K562 (cell line): ENCODE results near the gene SLC22A23. TPM values are rescaled to one million over a fixed set of nuclear protein-coding genes. Genes with fewer than 3 reads are reported as not detected.

Experiments
- ATAC-seq: fragments of 200-7000 bp; cut with Tn5 transposase; 3 replicates; pipeline ENCODE4 v1.9.1; 2020; ENCODE audit warnings: moderate library complexity
- BruUV-seq: library from RNA; stranded (reverse); fragments of 400-500 nt; replicated peaks from 2 replicates; lab custom pipeline; 2021; lab: Mats Ljungman, UMichigan
- CTCF ChIA-PET: fragments of 300-600 bp; formaldehyde crosslinking; extraction: SDS; loops from one replicate; lab custom pipeline; 2021; ENCODE audit warnings: low intra/inter-chr PET ratio; lab: Yijun Ruan, JAX
- POLR2A ChIA-PET: fragments of 300-600, 350-650 bp; sonication (Branson Sonifier 250); formaldehyde crosslinking; extraction: SDS; loops from one replicate; lab custom pipeline; 2021; ENCODE audit warnings: antibody characterized with exemption, inconsistent platforms; lab: Yijun Ruan, JAX
- DNase-seq, 4 experiments: peaks; one replicate each; pipeline versions ENCODE4 v3.0.0 to v3.0.0-alpha.2; 2011 to 2018; ENCODE audit warnings: low spot score in 3 of 4, mixed read lengths in 3 of 4; ENCODE audit errors: extremely low read depth in 1 of 4
- FAIRE-seq: peaks from 2 replicates; lab custom pipeline; 2011; peaks lifted over from hg19 to GRCh38; lab: Jason Lieb, UNC
- H2AFZ ChIP-seq: 2 replicates; pipeline ENCODE4 v1.6.0; 2011; ENCODE audit warnings: low read depth, low read length, control low read depth, inconsistent platforms
- H3K27ac ChIP-seq: fragments of 200-600 bp; 3 replicates; pipeline ENCODE4 v1.8.0; 2011; ENCODE audit warnings: low read depth, mild to moderate bottlenecking, control low read depth, inconsistent platforms, low read length, moderate library complexity, mixed read lengths; ENCODE audit errors: extremely low read depth
- H3K27me3 ChIP-seq, 2 experiments: fragments of 300-600 bp in 1 of 2; 2 replicates in 1 of 2; 3 replicates in 1 of 2; pipeline versions ENCODE4 v1.6.0 to v1.8.0; 2011; ENCODE audit warnings: inconsistent platforms in 2 of 2, low read length in 2 of 2, mild to moderate bottlenecking in 1 of 2, mixed read lengths in 1 of 2, moderate library complexity in 1 of 2; ENCODE audit not compliant: control insufficient read depth in 2 of 2, insufficient read depth in 2 of 2
- H3K36me3 ChIP-seq: fragments of 300-600 bp; 3 replicates; pipeline ENCODE4 v1.8.0; 2011; ENCODE audit warnings: mild to moderate bottlenecking, low read length, inconsistent platforms; ENCODE audit not compliant: control insufficient read depth, insufficient read depth
- H3K4me1 ChIP-seq, 2 experiments: fragments of 200-600 bp in 1 of 2; replicated peaks in 1 of 2; 2 replicates in 1 of 2; 3 replicates in 1 of 2; pipeline versions ENCODE4 v1.5.1 to v1.8.0; 2011; ENCODE audit warnings: inconsistent platforms in 2 of 2, low read length in 2 of 2, mild to moderate bottlenecking in 1 of 2, mixed read lengths in 1 of 2, moderate library complexity in 1 of 2; ENCODE audit not compliant: control insufficient read depth in 2 of 2, insufficient read depth in 2 of 2
- H3K4me2 ChIP-seq: 2 replicates; pipeline ENCODE4 v1.6.1; 2011; ENCODE audit warnings: low read length, control low read depth, inconsistent platforms, mixed read lengths; ENCODE audit not compliant: insufficient read depth
- H3K4me3 ChIP-seq: fragments of 200-600 bp; sonication (generic), shearing (Covaris generic); 2 replicates; pipeline ENCODE4 v1.5.1; 2016; ENCODE audit warnings: control low read depth, inconsistent platforms
- H3K79me2 ChIP-seq: fragments of 200-600 bp; 3 replicates; pipeline ENCODE4 v1.8.0; 2011; ENCODE audit warnings: low read length, inconsistent platforms; ENCODE audit not compliant: control insufficient read depth, insufficient read depth
- H3K9ac ChIP-seq, 2 experiments: 2 replicates each; pipeline versions ENCODE4 v1.6.0 to v1.6.1; 2011; ENCODE audit warnings: low read depth in 2 of 2, low read length in 2 of 2, control low read depth in 1 of 2, inconsistent platforms in 1 of 2, mild to moderate bottlenecking in 1 of 2, mixed read lengths in 1 of 2; ENCODE audit not compliant: insufficient read depth in 1 of 2
- H3K9me1 ChIP-seq: one replicate; pipeline ENCODE4 v1.6.0; 2011; ENCODE audit warnings: inconsistent platforms, mild to moderate bottlenecking, low read length, moderate library complexity; ENCODE audit not compliant: control insufficient read depth, insufficient read depth
- H3K9me3 ChIP-seq: replicated peaks from 2 replicates; pipeline ENCODE4 v1.5.1; 2011; ENCODE audit warnings: low read depth, low read length, inconsistent platforms; ENCODE audit not compliant: control insufficient read depth, insufficient read depth
- H4K20me1 ChIP-seq: replicated peaks from 2 replicates; pipeline ENCODE4 v1.6.1; 2011; ENCODE audit warnings: low read length, inconsistent platforms, mixed read lengths; ENCODE audit not compliant: control insufficient read depth, insufficient read depth
- CBX5 ChIP-seq: IDR thresholded peaks from 2 replicates; pipeline ENCODE4 v1.6.1; 2014; ENCODE audit warnings: low read depth, borderline replicate concordance
- MEIS2 ChIP-seq: fragments of 450-650 bp; IDR thresholded peaks from 2 replicates; pipeline ENCODE4 v1.6.1; 2014; ENCODE audit warnings: mild to moderate bottlenecking; ENCODE audit not compliant: partially characterized antibody
- NR1H2 ChIP-seq: sonication (generic); formaldehyde crosslinking; IDR thresholded peaks from 2 replicates; pipeline ENCODE4 v1.4.0; 2020; ENCODE audit warnings: mild to moderate bottlenecking, missing genetic modification reagents
- RFX5 ChIP-seq: IDR thresholded peaks from 2 replicates; pipeline ENCODE4 v1.6.1; 2011; ENCODE audit warnings: low read depth, mild to moderate bottlenecking, improper control_type of control experiment, low read length
- SRSF7 ChIP-seq: fragments of 200-400 bp; formaldehyde crosslinking; optimal IDR thresholded peaks from 2 replicates; pipeline ENCODE3; 2017; ENCODE audit warnings: mild to moderate bottlenecking, low read depth, low read length
- U2AF2 ChIP-seq: fragments of 200-400 bp; formaldehyde crosslinking; optimal IDR thresholded peaks from 2 replicates; pipeline ENCODE3; 2017; ENCODE audit warnings: low read depth, mild to moderate bottlenecking, low read length
- XRCC4 ChIP-seq: IDR thresholded peaks from one replicate; pipeline ENCODE4 v1.6.1; 2011; ENCODE audit not compliant: insufficient read depth, insufficient read length; ENCODE audit errors: extremely low read depth
- WGBS: fragments of 100-300 bp; shearing (Covaris generic); methylation state at CpG from one replicate; pipeline ENCODE4 v1.1.6; 2016; ENCODE audit warnings: low coverage, mixed read lengths; ENCODE audit not compliant: insufficient coverage; ENCODE audit errors: missing lambda C conversion rate; 5-methylcytosine and 5-hydroxymethylcytosine counted together
- in situ Hi-C: fragments of 300-500 bp; cut with MboI; formaldehyde crosslinking; loops from 4 replicates; pipeline ENCODE4 v1.15.0; 2018; ENCODE audit warnings: inconsistent platforms, mixed read lengths
- intact Hi-C: fragments of 100-400 bp; cut with micrococcal nuclease; formaldehyde crosslinking; loops from 2 replicates; pipeline ENCODE4 v1.14.2; 2022
- polyA plus RNA-seq, 8 experiments: library from polyadenylated mRNA; depleted of rRNA in 4 of 8; stranded (reverse) in 5 of 8; unstranded in 3 of 8; fragments of >200 nt; fragmentation: Nextera tagmentation in 2 of 8; fragmentation: Illumina TruSeq in 1 of 8; extraction: Ambion mirVana in 2 of 8; extraction: Trizol in 1 of 8; gene quantifications; 2 replicates each; pipeline versions ENCODE4 v1.2.1 to v1.2.3, GENCODE V29; 2011 to 2014; ENCODE audit warnings: inconsistent platforms in 1 of 8, missing spikeins in 1 of 8
- total RNA-seq, 7 experiments: library from RNA; depleted of rRNA in 6 of 7; stranded (reverse); fragments of >200 nt in 6 of 7; fragmentation: Illumina TruSeq in 2 of 7; extraction: Trizol in 2 of 7; gene quantifications; 2 replicates each; pipeline versions ENCODE4 v1.2.1 to v1.2.3, GENCODE V29; 2011 to 2021; ENCODE audit warnings: low replicate concordance in 1 of 7
- TF ChIP-seq, protein P1 (sequence below): sonication (generic); formaldehyde crosslinking; IDR thresholded peaks from 2 replicates; pipeline ENCODE4 v1.8.0; 2022; ENCODE audit warnings: mild to moderate bottlenecking, missing genetic modification reagents
- TF ChIP-seq, protein P2 (sequence below): IDR thresholded peaks from 2 replicates; pipeline ENCODE4 v1.6.1; 2016; ENCODE audit warnings: missing genetic modification characterization, missing compliant biosample characterization

SLC22A23 gene
- total and polyA plus RNA-seq, 9 of the 15 experiments (the other 6 are each of a cell fraction or from before 2014, with no cell fraction given) = 0.30 to 8.7 (median 2.5) TPM

DNA sequence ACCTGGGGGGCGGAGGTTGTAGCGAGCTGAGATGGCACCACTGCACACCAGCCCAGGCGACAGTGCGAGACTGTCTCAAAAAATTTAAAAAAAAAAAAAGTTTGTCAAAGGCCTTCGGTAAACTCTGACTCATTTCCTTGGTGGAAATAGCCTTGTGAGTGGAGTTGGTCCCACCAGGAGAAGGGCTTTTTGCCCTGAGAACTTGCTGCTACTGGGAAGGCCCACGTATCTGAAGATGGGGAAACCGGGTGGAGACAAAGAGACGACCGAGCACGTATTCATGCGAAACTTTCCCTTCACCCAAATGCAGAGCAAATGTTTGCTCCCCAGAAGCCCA, 51.7 kb downstream of the SLC22A23 start:
- Histone ChIP-seq H3K9ac (no peak overlapping the region), H4K20me1 (no peaks in the 10 kb centered on the region), H2AFZ (no peak overlapping the region), H3K9me3 (no peaks in the 10 kb centered on the region), H3K4me3 (no peak overlapping the region), H3K9me1 (no peaks in the 10 kb centered on the region), H3K36me3 (no peaks in the 10 kb centered on the region), H3K27me3 (no peaks in the 10 kb centered on the region), H3K79me2 (no peaks in the 10 kb centered on the region; the same call in 2 of the 3 replicates), H3K4me2 (no peak overlapping the region), H3K27ac (no peak overlapping the region), H3K4me1 (peaks cover 32 to 69% of the 10 kb centered on the region in 2 experiments)
- 86% methylated on average over 11 of the region's 11 CpGs for WGBS
- ChIA-PET POLR2A (no interaction called here), CTCF (no interaction called here)
- BruUV-seq = no TSS peak
- in situ Hi-C loops = no loop called here
- TF ChIP-seq U2AF2 (no peak), CBX5 (no peak), SRSF7 (no peak), XRCC4 (no peak)
- no peak for DNase-seq
- intact Hi-C loops = loop anchor here (5.0 kb wide), 1 partner anchor 327 kb away; no protein-coding TSS in a partner anchor
- ATAC-seq = no peak
- no peak for FAIRE-seq

DNA sequence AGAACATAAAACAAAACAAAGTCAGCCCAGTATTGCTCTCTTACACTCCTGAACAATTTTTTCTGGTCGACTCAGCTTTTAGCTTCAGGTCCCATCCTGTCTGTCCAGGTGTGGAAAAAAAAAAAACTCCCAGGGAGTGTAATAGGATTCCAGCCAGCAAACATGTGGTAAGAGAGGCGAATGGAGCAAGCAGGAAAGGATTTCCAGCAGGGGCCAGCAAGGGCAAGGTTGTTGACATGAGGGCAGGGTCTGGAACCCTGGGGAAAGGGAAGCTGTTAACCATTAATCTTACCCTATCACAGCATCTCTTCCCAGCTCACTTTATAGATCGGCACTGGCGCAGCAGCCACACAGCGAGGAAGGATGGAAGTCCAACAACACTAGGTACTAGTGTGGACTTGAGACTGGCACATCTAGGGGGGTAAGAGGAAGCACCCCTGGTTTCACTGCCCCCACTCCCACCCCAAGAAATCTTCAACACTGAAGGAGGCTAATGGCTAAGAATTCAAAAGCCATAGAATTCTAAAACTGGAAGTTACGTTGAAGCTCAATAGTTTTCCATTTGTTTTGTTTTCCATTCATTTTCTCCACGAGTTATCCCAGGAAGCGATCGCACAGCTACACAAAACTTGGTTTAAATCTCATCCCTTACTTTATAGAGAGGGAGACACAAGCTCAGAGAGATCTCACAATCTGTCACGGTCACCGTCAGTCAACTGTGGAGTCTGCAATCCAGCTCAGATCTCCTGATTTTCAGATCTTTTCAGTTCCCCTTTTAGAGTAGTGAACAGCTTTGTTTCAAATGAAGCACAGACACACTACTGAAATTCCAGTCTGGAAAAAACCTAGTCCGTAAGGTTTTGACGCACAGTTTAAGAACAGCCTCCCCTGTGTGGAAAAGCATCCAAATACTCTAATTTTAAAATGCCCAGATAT, 53.3 kb downstream of the SLC22A23 start:
- H3K27ac ChIP-seq = no peak overlapping the region
- ATAC-seq = no peak
- no peak for TF ChIP-seq RFX5
- TF ChIP-seq, protein P1, sequence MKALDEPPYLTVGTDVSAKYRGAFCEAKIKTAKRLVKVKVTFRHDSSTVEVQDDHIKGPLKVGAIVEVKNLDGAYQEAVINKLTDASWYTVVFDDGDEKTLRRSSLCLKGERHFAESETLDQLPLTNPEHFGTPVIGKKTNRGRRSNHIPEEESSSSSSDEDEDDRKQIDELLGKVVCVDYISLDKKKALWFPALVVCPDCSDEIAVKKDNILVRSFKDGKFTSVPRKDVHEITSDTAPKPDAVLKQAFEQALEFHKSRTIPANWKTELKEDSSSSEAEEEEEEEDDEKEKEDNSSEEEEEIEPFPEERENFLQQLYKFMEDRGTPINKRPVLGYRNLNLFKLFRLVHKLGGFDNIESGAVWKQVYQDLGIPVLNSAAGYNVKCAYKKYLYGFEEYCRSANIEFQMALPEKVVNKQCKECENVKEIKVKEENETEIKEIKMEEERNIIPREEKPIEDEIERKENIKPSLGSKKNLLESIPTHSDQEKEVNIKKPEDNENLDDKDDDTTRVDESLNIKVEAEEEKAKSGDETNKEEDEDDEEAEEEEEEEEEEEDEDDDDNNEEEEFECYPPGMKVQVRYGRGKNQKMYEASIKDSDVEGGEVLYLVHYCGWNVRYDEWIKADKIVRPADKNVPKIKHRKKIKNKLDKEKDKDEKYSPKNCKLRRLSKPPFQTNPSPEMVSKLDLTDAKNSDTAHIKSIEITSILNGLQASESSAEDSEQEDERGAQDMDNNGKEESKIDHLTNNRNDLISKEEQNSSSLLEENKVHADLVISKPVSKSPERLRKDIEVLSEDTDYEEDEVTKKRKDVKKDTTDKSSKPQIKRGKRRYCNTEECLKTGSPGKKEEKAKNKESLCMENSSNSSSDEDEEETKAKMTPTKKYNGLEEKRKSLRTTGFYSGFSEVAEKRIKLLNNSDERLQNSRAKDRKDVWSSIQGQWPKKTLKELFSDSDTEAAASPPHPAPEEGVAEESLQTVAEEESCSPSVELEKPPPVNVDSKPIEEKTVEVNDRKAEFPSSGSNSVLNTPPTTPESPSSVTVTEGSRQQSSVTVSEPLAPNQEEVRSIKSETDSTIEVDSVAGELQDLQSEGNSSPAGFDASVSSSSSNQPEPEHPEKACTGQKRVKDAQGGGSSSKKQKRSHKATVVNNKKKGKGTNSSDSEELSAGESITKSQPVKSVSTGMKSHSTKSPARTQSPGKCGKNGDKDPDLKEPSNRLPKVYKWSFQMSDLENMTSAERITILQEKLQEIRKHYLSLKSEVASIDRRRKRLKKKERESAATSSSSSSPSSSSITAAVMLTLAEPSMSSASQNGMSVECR (CRISPR knock-in tag) = no peak
- TF ChIP-seq NR1H2 (CRISPR knock-in tag) = no peak
- TF ChIP-seq, protein P2, sequence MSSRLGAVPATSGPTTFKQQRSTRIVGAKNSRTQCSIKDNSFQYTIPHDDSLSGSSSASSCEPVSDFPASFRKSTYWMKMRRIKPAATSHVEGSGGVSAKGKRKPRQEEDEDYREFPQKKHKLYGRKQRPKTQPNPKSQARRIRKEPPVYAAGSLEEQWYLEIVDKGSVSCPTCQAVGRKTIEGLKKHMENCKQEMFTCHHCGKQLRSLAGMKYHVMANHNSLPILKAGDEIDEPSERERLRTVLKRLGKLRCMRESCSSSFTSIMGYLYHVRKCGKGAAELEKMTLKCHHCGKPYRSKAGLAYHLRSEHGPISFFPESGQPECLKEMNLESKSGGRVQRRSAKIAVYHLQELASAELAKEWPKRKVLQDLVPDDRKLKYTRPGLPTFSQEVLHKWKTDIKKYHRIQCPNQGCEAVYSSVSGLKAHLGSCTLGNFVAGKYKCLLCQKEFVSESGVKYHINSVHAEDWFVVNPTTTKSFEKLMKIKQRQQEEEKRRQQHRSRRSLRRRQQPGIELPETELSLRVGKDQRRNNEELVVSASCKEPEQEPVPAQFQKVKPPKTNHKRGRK (tag) = 0 out of 2 replicates have a peak, but pooled peaks have one; percentile 9
- TF ChIP-seq MEIS2 = peak; percentile 61

More for the DNA sequence above, 53.3 kb downstream of the SLC22A23 start:
- H3K9me1 ChIP-seq = no peaks in the 10 kb centered on the region
- peaks cover 26 to 55% of the 10 kb centered on the region in 2 experiments for H3K4me1 ChIP-seq
- WGBS = 62% methylated on average over 13 of the region's 13 CpGs
- no TSS peak for BruUV-seq
- H3K27me3 ChIP-seq = no peaks in the 10 kb centered on the region
- H4K20me1 ChIP-seq = no peaks in the 10 kb centered on the region
- in situ Hi-C loops (no loop called here), intact Hi-C loops (no loop called here)
- H3K9ac ChIP-seq = no peak overlapping the region; a peak in 1 of 4 replicates
- H3K4me2 ChIP-seq = no peak overlapping the region
- H3K4me3 ChIP-seq = no peak overlapping the region
- no peaks in the 10 kb centered on the region for H3K36me3 ChIP-seq
- no peak for FAIRE-seq
- no peaks in the 10 kb centered on the region; the same call in 2 of the 3 replicates for H3K79me2 ChIP-seq
- H2AFZ ChIP-seq = no peak overlapping the region
- ChIA-PET POLR2A (interaction anchor here (0.6 to 1.4 kb wide), 3 partner anchors 9 to 417 kb away, joined by 3 to 5 read pairs (median 4); no protein-coding TSS in a partner anchor), CTCF (no interaction called here)
- no peaks in the 10 kb centered on the region for H3K9me3 ChIP-seq
- DNase-seq = no peak
